ENCODE results near the gene LYPD6. TPM values are rescaled to one million over a fixed set of nuclear protein-coding genes. Genes with fewer than 3 reads are reported as not detected.

LYPD6 gene
- total and polyA plus RNA-seq, 2 experiments from 2014 or later: 4.9 to 12.4 TPM

- TF ChIP-seq NANOG (IDR thresholded peaks at IDR 0.05; ENCODE audit: borderline replicate concordance) (no peak), CREB1 (CRISPR knock-in tag; IDR thresholded peaks at IDR 0.05; ENCODE audit: low read depth) (no peak), ZNF462 (CRISPR knock-in tag; IDR thresholded peaks at IDR 0.05) (no peak), EZH2phosphoT487 (IDR thresholded peaks at IDR 0.05; ENCODE audit: unreplicated experiment) (no peak)
Observed at GRCh38 chr2:149465873-149466272, 135.5 kb downstream of the LYPD6 start (continued).

GRCh38 chr2:149466635-149467034 lies 136.2 kb downstream of the LYPD6 start:
- no peak overlapping the region for H3K27ac Mint-ChIP-seq
- H3K4me3 Mint-ChIP-seq: no peak overlapping the region
- H2AFZ ChIP-seq: no peak overlapping the region
- ATAC-seq: no peak
- 0 out of 2 replicates have a peak, but pooled peaks cover 4% of the 10 kb centered on the region for H3K9me2 ChIP-seq (ENCODE audit: insufficient read depth)
- H3K9me3 Mint-ChIP-seq: peaks cover 4% of the 10 kb centered on the region; the same call in 2 of the 3 replicates
- DNase-seq (ENCODE audit: low spot score): no peak
- no peaks in the 10 kb centered on the region for H3K27me3 ChIP-seq (ENCODE audit: insufficient read depth)
- no peak overlapping the region for H3K4me2 ChIP-seq
- H3K4me3 ChIP-seq: no peak overlapping the region
- H3K27ac ChIP-seq (ENCODE audit: low read depth): no peak overlapping the region
- no peaks in the 10 kb centered on the region for H3K36me3 Mint-ChIP-seq (ENCODE audit: low read depth)
- no peaks in the 10 kb centered on the region for H3K4me1 Mint-ChIP-seq
- no peaks in the 10 kb centered on the region for H3K4me1 ChIP-seq (ENCODE audit: insufficient read depth)
- H4K20me1 ChIP-seq (replicated peaks; ENCODE audit: insufficient read depth): no peaks in the 10 kb centered on the region
- H3K27me3 Mint-ChIP-seq (ENCODE audit: insufficient read depth, low read depth, poor library complexity): no peaks in the 10 kb centered on the region
- H3K36me3 ChIP-seq (ENCODE audit: insufficient read depth): 0 out of 2 replicates have a peak, but pooled peaks cover 6% of the 10 kb centered on the region
- H3F3A ChIP-seq (replicated peaks; ENCODE audit: low read depth): no peaks in the 10 kb centered on the region
- H3K79me2 ChIP-seq (replicated peaks; ENCODE audit: insufficient read depth): no peaks in the 10 kb centered on the region
- TF ChIP-seq ZNF114 (CRISPR knock-in tag; IDR thresholded peaks at IDR 0.05): no peak
- no peak for TF ChIP-seq CREB1 (CRISPR knock-in tag; IDR thresholded peaks at IDR 0.05; ENCODE audit: low read depth)
- no peak for TF ChIP-seq ETS1 (IDR thresholded peaks at IDR 0.05)
- no peak for TF ChIP-seq EZH2phosphoT487 (IDR thresholded peaks at IDR 0.05; ENCODE audit: unreplicated experiment)
- no peak for TF ChIP-seq ZNF331 (CRISPR knock-in tag; IDR thresholded peaks at IDR 0.05; ENCODE audit: low read depth)
- TF ChIP-seq STAT1 (IDR thresholded peaks at IDR 0.05; ENCODE audit: unreplicated experiment): no peak
- TF ChIP-seq ZNF462 (CRISPR knock-in tag; IDR thresholded peaks at IDR 0.05): no peak
- no peak for TF ChIP-seq JUNB (IDR thresholded peaks at IDR 0.05; ENCODE audit: unreplicated experiment)

Measured in GM23338 (cell line).